GM23338 (cell line): Measurements from ENCODE around the gene TRAF3. TPM values are rescaled to one million over a fixed set of nuclear protein-coding genes. Genes with fewer than 3 reads are reported as not detected.
A peak's percentile ranks its signal among the peaks of the same experiment; 100 is the strongest.

Experiments
- ATAC-seq: fragments of 200-7000 bp; cut with Tn5 transposase; 3 replicates; pipeline ENCODE4 v1.9.1; 2020
- DNase-seq: peaks from one replicate; pipeline ENCODE4 v3.0.0-alpha.2; 2015; ENCODE audit warnings: low spot score
- H2AFZ ChIP-seq: fragments of 200-600 bp; sonication (generic); 2 replicates; pipeline ENCODE4 v1.8.0; 2016; ENCODE audit warnings: antibody characterized with exemption, mild to moderate bottlenecking, moderate library complexity
- H3F3A ChIP-seq: fragments of 200-600 bp; sonication (generic); replicated peaks from 2 replicates; pipeline ENCODE4 v1.8.0; 2017; ENCODE audit warnings: antibody characterized with exemption, mixed run types, low read depth
- H3K27ac ChIP-seq: fragments of 200-600 bp; sonication (generic); 2 replicates; pipeline ENCODE4 v1.6.1; 2016; ENCODE audit warnings: low read depth
- H3K27me3 ChIP-seq: fragments of 200-600 bp; sonication (generic); 2 replicates; pipeline ENCODE4 v1.8.0; 2016; ENCODE audit warnings: mild to moderate bottlenecking, mixed run types, moderate library complexity; ENCODE audit not compliant: insufficient read depth
- H3K36me3 ChIP-seq: fragments of 200-600 bp; sonication (generic); 2 replicates; pipeline ENCODE4 v1.8.0; 2016; ENCODE audit warnings: mild to moderate bottlenecking; ENCODE audit not compliant: insufficient read depth
- H3K4me1 ChIP-seq: fragments of 200-600 bp; sonication (generic); 2 replicates; pipeline ENCODE4 v1.8.0; 2016; ENCODE audit warnings: mild to moderate bottlenecking, moderate library complexity; ENCODE audit not compliant: insufficient read depth
- H3K4me2 ChIP-seq: fragments of 200-600 bp; sonication (generic); 2 replicates; pipeline ENCODE4 v1.7.1; 2017; ENCODE audit warnings: mixed run types
- H3K4me3 ChIP-seq: fragments of 200-600 bp; sonication (generic); 2 replicates; pipeline ENCODE4 v1.6.1; 2016; ENCODE audit warnings: mixed run types
- H3K79me2 ChIP-seq: fragments of 200-600 bp; sonication (generic); replicated peaks from 2 replicates; pipeline ENCODE4 v1.8.0; 2017; ENCODE audit warnings: mild to moderate bottlenecking; ENCODE audit not compliant: insufficient read depth
- H3K9me2 ChIP-seq: fragments of 200-600 bp; sonication (generic); 2 replicates; pipeline ENCODE4 v1.8.0; 2017; ENCODE audit not compliant: insufficient read depth
- H4K20me1 ChIP-seq: fragments of 200-600 bp; sonication (generic); replicated peaks from 2 replicates; pipeline ENCODE4 v1.8.0; 2017; ENCODE audit warnings: mild to moderate bottlenecking; ENCODE audit not compliant: insufficient read depth
- H3K27ac Mint-ChIP-seq: 2 replicates; pipeline ENCODE4 v1.8.0; 2020; ENCODE audit warnings: inconsistent platforms, mild to moderate bottlenecking, moderate library complexity, mixed read lengths
- H3K27me3 Mint-ChIP-seq: 3 replicates; pipeline ENCODE4 v1.8.0; 2022; ENCODE audit warnings: low read depth, mild to moderate bottlenecking, moderate library complexity, mixed read lengths, inconsistent platforms; ENCODE audit not compliant: insufficient read depth, poor library complexity
- H3K36me3 Mint-ChIP-seq: 3 replicates; pipeline ENCODE4 v1.8.0; 2021; ENCODE audit warnings: low read depth, mild to moderate bottlenecking, inconsistent platforms, moderate library complexity, mixed read lengths
- H3K4me1 Mint-ChIP-seq: 3 replicates; pipeline ENCODE4 v1.8.0; 2020; ENCODE audit warnings: mild to moderate bottlenecking, inconsistent platforms, mixed read lengths
- H3K4me3 Mint-ChIP-seq: 3 replicates; pipeline ENCODE4 v1.8.0; 2021; ENCODE audit warnings: moderate library complexity, mild to moderate bottlenecking, inconsistent platforms, mixed read lengths
- H3K9me3 Mint-ChIP-seq: 3 replicates; pipeline ENCODE4 v1.8.0; 2020; ENCODE audit warnings: moderate library complexity, mild to moderate bottlenecking, inconsistent platforms, mixed read lengths
- CREB1 ChIP-seq: fragments of 250-450 bp; sonication (Bioruptor Pico); IDR thresholded peaks from 2 replicates; pipeline ENCODE4 v1.5.0; 2020; ENCODE audit warnings: low read depth, mild to moderate bottlenecking, moderate library complexity
- EZH2phosphoT487 ChIP-seq: fragments of 200-600 bp; sonication (generic); IDR thresholded peaks from one replicate; pipeline ENCODE4 v1.8.1; 2018; ENCODE audit warnings: antibody characterized with exemption; ENCODE audit not compliant: unreplicated experiment
- JUNB ChIP-seq: IDR thresholded peaks from one replicate; pipeline ENCODE4 v1.6.1; 2016; ENCODE audit warnings: antibody characterized with exemption; ENCODE audit not compliant: unreplicated experiment
- NANOG ChIP-seq: IDR thresholded peaks from 2 replicates; pipeline ENCODE4 v1.6.1; 2016; ENCODE audit warnings: antibody characterized with exemption, borderline replicate concordance
- STAT1 ChIP-seq: IDR thresholded peaks from one replicate; pipeline ENCODE4 v1.6.1; 2016; ENCODE audit warnings: antibody characterized with exemption; ENCODE audit not compliant: unreplicated experiment
- ZNF114 ChIP-seq: fragments of 250-450 bp; sonication (Bioruptor Pico); IDR thresholded peaks from 2 replicates; pipeline ENCODE4 v1.5.0; 2020; ENCODE audit warnings: mild to moderate bottlenecking, moderate library complexity
- polyA plus RNA-seq: library from polyadenylated mRNA; unstranded; fragments of >200 nt; fragmentation: Nextera tagmentation; extraction: Ambion mirVana; gene quantifications from 2 replicates; pipeline ENCODE4 v1.2.1, GENCODE V29; 2016
- total RNA-seq: library from RNA; depleted of rRNA; stranded (reverse); fragments of >200 nt; shearing (Covaris generic); gene quantifications from 2 replicates; pipeline ENCODE4 v1.2.3, GENCODE V29; 2014
- TF ChIP-seq, protein P1 (sequence below): IDR thresholded peaks from one replicate; pipeline ENCODE4 v1.6.1; 2018; ENCODE audit warnings: antibody characterized with exemption; ENCODE audit not compliant: unreplicated experiment
- TF ChIP-seq, protein P2 (sequence below), 2 experiments: fragments of 200-600 bp in 1 of 2; sonication (generic) in 1 of 2; conservative IDR thresholded peaks; 2 replicates each; pipeline versions ENCODE4 v1.5.1 to v1.6.1; 2016 to 2017; ENCODE audit warnings: antibody characterized with exemption in 2 of 2, low read depth in 2 of 2, mild to moderate bottlenecking in 2 of 2, moderate library complexity in 1 of 2
- TF ChIP-seq, protein P3 (sequence below): fragments of 250-450 bp; sonication (Bioruptor Pico); IDR thresholded peaks from 2 replicates; pipeline ENCODE4 v1.5.0; 2020; ENCODE audit warnings: mild to moderate bottlenecking, moderate library complexity

TRAF3 gene
- total and polyA plus RNA-seq, 2 experiments from 2014 or later, result 3.7 to 9.3 TPM

DNA sequence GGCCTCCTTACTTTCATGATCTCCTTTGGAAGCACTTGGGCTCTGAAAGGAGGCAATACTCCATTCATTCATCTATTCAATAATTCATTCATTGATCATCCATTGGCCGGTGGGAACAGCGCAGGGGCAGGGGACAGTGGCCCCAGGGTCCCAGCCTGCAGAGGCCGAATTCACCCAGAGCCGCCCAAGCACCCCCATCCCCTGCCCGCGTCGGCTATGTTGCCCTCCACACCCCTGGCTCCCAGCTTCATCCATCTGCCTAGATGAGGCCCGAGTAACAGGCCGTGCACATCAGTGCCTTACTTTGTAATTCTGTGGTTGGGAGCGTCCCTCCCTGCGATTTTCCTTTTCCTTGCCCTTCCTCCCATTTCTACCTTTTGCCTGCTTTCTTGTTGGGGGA, 148.4 kb downstream of the TRAF3 start:
- peaks cover 97% of the 10 kb centered on the region for H3K27me3 ChIP-seq
- H3K4me2 ChIP-seq, result peak overlapping the region; percentile 62
- no peak overlapping the region for H3K4me3 ChIP-seq
- Mint-ChIP-seq H3K27me3 (peaks cover 54% of the 10 kb centered on the region), H3K27ac (no peak overlapping the region), H3K4me1 (peaks cover 12% of the 10 kb centered on the region), H3K9me3 (no peaks in the 10 kb centered on the region), H3K36me3 (no peaks in the 10 kb centered on the region), H3K4me3 (peak overlapping the region; percentile 3; the same call in 1 of the 3 replicates)
- H3K36me3 ChIP-seq, result no peaks in the 10 kb centered on the region
- DNase-seq (no peak), ATAC-seq (no peak)
- peaks cover 8% of the 10 kb centered on the region for H3K4me1 ChIP-seq
- H3K79me2 ChIP-seq, result no peaks in the 10 kb centered on the region
- H4K20me1 ChIP-seq, result no peaks in the 10 kb centered on the region
- peaks cover 6% of the 10 kb centered on the region for H3K9me2 ChIP-seq
- H3F3A ChIP-seq, result peaks cover 10% of the 10 kb centered on the region
- TF ChIP-seq, protein P1, sequence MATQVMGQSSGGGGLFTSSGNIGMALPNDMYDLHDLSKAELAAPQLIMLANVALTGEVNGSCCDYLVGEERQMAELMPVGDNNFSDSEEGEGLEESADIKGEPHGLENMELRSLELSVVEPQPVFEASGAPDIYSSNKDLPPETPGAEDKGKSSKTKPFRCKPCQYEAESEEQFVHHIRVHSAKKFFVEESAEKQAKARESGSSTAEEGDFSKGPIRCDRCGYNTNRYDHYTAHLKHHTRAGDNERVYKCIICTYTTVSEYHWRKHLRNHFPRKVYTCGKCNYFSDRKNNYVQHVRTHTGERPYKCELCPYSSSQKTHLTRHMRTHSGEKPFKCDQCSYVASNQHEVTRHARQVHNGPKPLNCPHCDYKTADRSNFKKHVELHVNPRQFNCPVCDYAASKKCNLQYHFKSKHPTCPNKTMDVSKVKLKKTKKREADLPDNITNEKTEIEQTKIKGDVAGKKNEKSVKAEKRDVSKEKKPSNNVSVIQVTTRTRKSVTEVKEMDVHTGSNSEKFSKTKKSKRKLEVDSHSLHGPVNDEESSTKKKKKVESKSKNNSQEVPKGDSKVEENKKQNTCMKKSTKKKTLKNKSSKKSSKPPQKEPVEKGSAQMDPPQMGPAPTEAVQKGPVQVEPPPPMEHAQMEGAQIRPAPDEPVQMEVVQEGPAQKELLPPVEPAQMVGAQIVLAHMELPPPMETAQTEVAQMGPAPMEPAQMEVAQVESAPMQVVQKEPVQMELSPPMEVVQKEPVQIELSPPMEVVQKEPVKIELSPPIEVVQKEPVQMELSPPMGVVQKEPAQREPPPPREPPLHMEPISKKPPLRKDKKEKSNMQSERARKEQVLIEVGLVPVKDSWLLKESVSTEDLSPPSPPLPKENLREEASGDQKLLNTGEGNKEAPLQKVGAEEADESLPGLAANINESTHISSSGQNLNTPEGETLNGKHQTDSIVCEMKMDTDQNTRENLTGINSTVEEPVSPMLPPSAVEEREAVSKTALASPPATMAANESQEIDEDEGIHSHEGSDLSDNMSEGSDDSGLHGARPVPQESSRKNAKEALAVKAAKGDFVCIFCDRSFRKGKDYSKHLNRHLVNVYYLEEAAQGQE, result no peak
- no peak for TF ChIP-seq NANOG
- no peak for TF ChIP-seq JUNB
- TF ChIP-seq, protein P2, sequence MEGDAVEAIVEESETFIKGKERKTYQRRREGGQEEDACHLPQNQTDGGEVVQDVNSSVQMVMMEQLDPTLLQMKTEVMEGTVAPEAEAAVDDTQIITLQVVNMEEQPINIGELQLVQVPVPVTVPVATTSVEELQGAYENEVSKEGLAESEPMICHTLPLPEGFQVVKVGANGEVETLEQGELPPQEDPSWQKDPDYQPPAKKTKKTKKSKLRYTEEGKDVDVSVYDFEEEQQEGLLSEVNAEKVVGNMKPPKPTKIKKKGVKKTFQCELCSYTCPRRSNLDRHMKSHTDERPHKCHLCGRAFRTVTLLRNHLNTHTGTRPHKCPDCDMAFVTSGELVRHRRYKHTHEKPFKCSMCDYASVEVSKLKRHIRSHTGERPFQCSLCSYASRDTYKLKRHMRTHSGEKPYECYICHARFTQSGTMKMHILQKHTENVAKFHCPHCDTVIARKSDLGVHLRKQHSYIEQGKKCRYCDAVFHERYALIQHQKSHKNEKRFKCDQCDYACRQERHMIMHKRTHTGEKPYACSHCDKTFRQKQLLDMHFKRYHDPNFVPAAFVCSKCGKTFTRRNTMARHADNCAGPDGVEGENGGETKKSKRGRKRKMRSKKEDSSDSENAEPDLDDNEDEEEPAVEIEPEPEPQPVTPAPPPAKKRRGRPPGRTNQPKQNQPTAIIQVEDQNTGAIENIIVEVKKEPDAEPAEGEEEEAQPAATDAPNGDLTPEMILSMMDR (conservative IDR thresholded peaks at IDR 0.05; ENCODE audit: low read depth in 2 of 2), result no peak
- TF ChIP-seq STAT1, result no peak
- no peak for TF ChIP-seq ZNF114 (CRISPR knock-in tag)
- TF ChIP-seq, protein P3, sequence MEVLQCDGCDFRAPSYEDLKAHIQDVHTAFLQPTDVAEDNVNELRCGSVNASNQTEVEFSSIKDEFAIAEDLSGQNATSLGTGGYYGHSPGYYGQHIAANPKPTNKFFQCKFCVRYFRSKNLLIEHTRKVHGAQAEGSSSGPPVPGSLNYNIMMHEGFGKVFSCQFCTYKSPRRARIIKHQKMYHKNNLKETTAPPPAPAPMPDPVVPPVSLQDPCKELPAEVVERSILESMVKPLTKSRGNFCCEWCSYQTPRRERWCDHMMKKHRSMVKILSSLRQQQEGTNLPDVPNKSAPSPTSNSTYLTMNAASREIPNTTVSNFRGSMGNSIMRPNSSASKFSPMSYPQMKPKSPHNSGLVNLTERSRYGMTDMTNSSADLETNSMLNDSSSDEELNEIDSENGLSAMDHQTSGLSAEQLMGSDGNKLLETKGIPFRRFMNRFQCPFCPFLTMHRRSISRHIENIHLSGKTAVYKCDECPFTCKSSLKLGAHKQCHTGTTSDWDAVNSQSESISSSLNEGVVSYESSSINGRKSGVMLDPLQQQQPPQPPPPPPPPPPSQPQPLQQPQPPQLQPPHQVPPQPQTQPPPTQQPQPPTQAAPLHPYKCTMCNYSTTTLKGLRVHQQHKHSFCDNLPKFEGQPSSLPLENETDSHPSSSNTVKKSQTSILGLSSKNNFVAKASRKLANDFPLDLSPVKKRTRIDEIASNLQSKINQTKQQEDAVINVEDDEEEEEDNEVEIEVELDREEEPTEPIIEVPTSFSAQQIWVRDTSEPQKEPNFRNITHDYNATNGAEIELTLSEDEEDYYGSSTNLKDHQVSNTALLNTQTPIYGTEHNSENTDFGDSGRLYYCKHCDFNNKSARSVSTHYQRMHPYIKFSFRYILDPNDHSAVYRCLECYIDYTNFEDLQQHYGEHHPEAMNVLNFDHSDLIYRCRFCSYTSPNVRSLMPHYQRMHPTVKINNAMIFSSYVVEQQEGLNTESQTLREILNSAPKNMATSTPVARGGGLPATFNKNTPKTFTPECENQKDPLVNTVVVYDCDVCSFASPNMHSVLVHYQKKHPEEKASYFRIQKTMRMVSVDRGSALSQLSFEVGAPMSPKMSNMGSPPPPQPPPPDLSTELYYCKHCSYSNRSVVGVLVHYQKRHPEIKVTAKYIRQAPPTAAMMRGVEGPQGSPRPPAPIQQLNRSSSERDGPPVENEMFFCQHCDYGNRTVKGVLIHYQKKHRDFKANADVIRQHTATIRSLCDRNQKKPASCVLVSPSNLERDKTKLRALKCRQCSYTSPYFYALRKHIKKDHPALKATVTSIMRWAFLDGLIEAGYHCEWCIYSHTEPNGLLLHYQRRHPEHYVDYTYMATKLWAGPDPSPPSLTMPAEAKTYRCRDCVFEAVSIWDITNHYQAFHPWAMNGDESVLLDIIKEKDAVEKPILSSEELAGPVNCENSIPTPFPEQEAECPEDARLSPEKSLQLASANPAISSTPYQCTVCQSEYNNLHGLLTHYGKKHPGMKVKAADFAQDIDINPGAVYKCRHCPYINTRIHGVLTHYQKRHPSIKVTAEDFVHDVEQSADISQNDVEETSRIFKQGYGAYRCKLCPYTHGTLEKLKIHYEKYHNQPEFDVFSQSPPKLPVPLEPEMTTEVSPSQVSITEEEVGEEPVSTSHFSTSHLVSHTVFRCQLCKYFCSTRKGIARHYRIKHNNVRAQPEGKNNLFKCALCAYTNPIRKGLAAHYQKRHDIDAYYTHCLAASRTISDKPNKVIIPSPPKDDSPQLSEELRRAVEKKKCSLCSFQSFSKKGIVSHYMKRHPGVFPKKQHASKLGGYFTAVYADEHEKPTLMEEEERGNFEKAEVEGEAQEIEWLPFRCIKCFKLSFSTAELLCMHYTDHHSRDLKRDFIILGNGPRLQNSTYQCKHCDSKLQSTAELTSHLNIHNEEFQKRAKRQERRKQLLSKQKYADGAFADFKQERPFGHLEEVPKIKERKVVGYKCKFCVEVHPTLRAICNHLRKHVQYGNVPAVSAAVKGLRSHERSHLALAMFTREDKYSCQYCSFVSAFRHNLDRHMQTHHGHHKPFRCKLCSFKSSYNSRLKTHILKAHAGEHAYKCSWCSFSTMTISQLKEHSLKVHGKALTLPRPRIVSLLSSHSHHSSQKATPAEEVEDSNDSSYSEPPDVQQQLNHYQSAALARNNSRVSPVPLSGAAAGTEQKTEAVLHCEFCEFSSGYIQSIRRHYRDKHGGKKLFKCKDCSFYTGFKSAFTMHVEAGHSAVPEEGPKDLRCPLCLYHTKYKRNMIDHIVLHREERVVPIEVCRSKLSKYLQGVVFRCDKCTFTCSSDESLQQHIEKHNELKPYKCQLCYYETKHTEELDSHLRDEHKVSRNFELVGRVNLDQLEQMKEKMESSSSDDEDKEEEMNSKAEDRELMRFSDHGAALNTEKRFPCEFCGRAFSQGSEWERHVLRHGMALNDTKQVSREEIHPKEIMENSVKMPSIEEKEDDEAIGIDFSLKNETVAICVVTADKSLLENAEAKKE (CRISPR knock-in tag), result no peak
- TF ChIP-seq CREB1 (CRISPR knock-in tag), result no peak
- no peak for TF ChIP-seq EZH2phosphoT487
- H3K27ac ChIP-seq, result no peak overlapping the region
- peak overlapping the region; percentile 87 for H2AFZ ChIP-seq
